ENCODE results near the gene RIOK1. TPM values are rescaled to one million over a fixed set of nuclear protein-coding genes. Genes with fewer than 3 reads are reported as not detected.
"Not testable (repeated sequence)": the region's sequence is repeated elsewhere in the genome, so short reads cannot be mapped to it uniquely, and the experiment has no call there.

The RIOK1 gene
- total RNA-seq, 1 donor from 2014 or later, result 8.4 TPM

GRCh38 chr6:7431674-7432390 lies 42.2 kb downstream of the RIOK1 start:
- intact Hi-C loops (cut with DNase I), result no loop called here
- ATAC-seq (ENCODE audit: poor library complexity), result peak; percentile 43

GRCh38 chr6:7432391-7433120 lies 42.9 kb downstream of the RIOK1 start:
- intact Hi-C loops (cut with DNase I), result no loop called here
- ATAC-seq (ENCODE audit: poor library complexity) (no peak), DNase-seq (no peak)

More at GRCh38 chr6:7431674-7432390, 42.2 kb downstream of the RIOK1 start:
- DNase-seq, result no peak

- DNase-seq (no peak), ATAC-seq (ENCODE audit: poor library complexity) (no peak)
- intact Hi-C loops (cut with DNase I), result no loop called here
These were observed 43.6 kb downstream of the RIOK1 start for GRCh38 chr6:7433121-7433617.

- no peak for ATAC-seq (ENCODE audit: poor library complexity)
- intact Hi-C loops (cut with DNase I), result no loop called here
- no peak for DNase-seq
These were observed 45.1 kb downstream of the RIOK1 start for GRCh38 chr6:7434672-7435071.

- DNase-seq (no peak), ATAC-seq (ENCODE audit: poor library complexity) (no peak)
- intact Hi-C loops (cut with DNase I), result no loop called here
These were observed 48.4 kb downstream of the RIOK1 start for GRCh38 chr6:7438011-7438410.

DNA sequence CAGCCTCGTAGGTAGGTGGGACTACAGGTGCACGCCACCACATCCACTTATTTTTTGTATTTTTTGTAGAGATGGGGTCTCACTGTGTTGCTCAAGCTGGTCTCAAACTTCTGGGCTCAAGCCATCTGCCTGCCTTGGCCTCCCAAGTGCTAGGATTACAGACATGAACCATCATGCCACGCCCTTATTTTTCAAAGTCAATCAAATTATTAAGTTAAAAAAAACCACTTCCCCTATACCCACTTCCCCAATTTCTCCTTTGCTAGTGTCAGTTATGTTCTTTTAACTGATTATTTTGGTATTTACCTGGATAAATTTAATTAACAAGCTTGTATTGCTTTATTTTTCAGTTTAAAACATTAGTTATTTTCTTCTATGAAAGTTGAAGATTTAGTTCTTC lies 49.6 kb downstream of the RIOK1 start:
- intact Hi-C loops (cut with DNase I), result no loop called here
- ATAC-seq (ENCODE audit: poor library complexity) (no peak), DNase-seq (no peak)

GRCh38 chr6:7440476-7440875 lies 50.9 kb downstream of the RIOK1 start:
- no peak for ATAC-seq (ENCODE audit: poor library complexity)
- intact Hi-C loops (cut with DNase I), result no loop called here
- DNase-seq, result no peak

- ATAC-seq (ENCODE audit: poor library complexity), result no peak
- DNase-seq, result no peak
- intact Hi-C loops (cut with DNase I), result no loop called here
These were observed 51.6 kb downstream of the RIOK1 start for GRCh38 chr6:7441048-7441775.

DNA sequence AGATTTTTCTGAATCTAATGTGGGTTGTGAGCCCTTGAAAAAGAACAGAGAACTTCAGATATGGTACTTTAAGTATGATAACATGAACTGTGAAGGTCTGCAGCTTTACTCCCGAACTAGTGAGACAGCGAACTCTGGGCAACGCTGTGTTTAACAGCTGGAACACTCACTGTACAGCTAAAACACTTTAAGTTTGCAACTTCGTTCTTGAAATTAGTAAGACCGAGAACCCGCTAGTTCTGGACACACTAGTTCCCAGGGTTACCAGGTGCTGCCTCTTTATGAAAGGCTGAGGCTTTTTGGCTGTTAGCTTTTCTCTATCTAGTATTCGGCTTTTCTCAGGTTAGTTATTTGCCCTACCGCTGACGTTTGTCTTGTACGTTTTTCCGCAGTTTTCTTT lies 52.9 kb downstream of the RIOK1 start:
- intact Hi-C loops (cut with DNase I), result no loop called here
- DNase-seq, result no peak
- ATAC-seq (ENCODE audit: poor library complexity), result no peak

GRCh38 chr6:7445101-7445500 lies 55.5 kb downstream of the RIOK1 start:
- DNase-seq (no peak), ATAC-seq (ENCODE audit: poor library complexity) (no peak)
- intact Hi-C loops (cut with DNase I), result no loop called here

- intact Hi-C loops (cut with DNase I), result no loop called here
- ATAC-seq (ENCODE audit: poor library complexity), result no peak
- no peak for DNase-seq
These were observed 56.4 kb downstream of the RIOK1 start for GRCh38 chr6:7445885-7446461.

- intact Hi-C loops (cut with DNase I), result no loop called here
- ATAC-seq (ENCODE audit: poor library complexity) (peak; percentile 83), DNase-seq (no peak)
These were observed 57.2 kb downstream of the RIOK1 start for GRCh38 chr6:7446619-7447325.

GRCh38 chr6:7448232-7448631 lies 58.6 kb downstream of the RIOK1 start:
- no peak for DNase-seq
- intact Hi-C loops (cut with DNase I), result no loop called here
- no peak for ATAC-seq (ENCODE audit: poor library complexity)

DNA sequence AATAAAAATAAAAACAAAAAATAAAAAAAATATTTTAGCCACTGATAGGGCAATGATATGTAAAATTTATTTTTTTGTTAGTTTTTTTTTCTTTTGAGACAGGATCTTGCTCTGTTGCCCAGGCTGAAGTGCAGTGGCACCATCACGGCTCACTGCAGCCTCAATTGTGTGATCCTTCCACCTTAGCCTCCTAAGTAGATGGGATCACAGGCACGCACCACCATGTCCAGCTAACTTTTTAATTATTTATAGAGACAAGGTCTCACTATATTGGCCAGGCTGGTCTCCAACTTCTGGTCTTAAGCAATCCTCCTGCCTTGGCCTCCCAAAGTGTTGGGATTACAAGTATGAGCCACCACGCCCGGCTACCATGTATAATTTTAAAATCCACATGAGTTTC lies 59.4 kb downstream of the RIOK1 start:
- DNase-seq, result no peak

GRCh38 chr6:7451326-7451725 lies 61.7 kb downstream of the RIOK1 start:
- ATAC-seq (ENCODE audit: poor library complexity) (no peak), DNase-seq (no peak)
- intact Hi-C loops (cut with DNase I), result no loop called here

More for the DNA sequence above, 59.4 kb downstream of the RIOK1 start:
- intact Hi-C loops (cut with DNase I), result no loop called here
- no peak for ATAC-seq (ENCODE audit: poor library complexity)

- no peak for DNase-seq
- intact Hi-C loops (cut with DNase I), result no loop called here
- no peak for ATAC-seq (ENCODE audit: poor library complexity)
These were observed 63.3 kb downstream of the RIOK1 start for GRCh38 chr6:7452898-7453297.

DNA sequence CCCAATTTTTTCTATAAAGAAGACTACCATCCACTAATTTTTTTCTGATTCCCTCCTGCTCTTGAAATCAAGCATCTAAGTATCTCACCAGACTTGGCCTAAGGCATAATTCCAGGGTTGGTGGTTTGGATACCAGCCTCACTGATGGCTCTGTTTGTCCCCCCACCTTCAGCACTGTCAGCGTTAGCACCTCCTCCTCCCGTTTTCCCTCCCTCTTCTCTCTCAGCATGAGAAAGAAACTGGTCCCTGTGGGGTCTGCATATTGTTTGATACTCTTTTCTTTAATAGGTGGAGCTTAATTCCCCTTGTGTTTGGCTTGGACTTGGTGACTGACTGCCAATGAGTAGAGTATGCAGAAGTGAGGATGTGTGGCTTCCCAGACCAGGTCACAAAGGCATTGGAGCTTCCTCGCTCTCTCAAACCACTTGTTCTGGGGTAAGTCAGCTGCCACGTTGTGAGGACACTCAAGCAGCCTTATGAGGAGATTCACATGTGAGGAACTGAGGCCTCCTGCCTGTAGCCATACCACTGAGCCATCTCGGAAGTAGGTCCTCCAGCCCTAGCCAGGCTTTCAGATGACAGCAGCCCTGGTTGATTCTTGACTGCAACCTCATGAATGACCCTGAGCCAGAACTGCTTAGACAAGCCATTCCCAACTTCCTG lies 65.2 kb downstream of the RIOK1 start:
- ATAC-seq (ENCODE audit: poor library complexity) (no peak), DNase-seq (no peak)
- intact Hi-C loops (cut with DNase I), result no loop called here

- DNase-seq; ATAC-seq (ENCODE audit: poor library complexity); intact Hi-C loops (cut with DNase I): not testable (repeated sequence)
These were observed 66.7 kb downstream of the RIOK1 start for GRCh38 chr6:7456302-7456701.
